Epidermal melanocyte (primary cell): ENCODE measurements around the gene CHD9.

ENCODE experiments used
- DNase-seq: peaks from one replicate; pipeline ENCODE4 v3.0.0; 2011; ENCODE audit warnings: low spot score; ENCODE audit not compliant: insufficient read length

The CHD9 gene

DNA sequence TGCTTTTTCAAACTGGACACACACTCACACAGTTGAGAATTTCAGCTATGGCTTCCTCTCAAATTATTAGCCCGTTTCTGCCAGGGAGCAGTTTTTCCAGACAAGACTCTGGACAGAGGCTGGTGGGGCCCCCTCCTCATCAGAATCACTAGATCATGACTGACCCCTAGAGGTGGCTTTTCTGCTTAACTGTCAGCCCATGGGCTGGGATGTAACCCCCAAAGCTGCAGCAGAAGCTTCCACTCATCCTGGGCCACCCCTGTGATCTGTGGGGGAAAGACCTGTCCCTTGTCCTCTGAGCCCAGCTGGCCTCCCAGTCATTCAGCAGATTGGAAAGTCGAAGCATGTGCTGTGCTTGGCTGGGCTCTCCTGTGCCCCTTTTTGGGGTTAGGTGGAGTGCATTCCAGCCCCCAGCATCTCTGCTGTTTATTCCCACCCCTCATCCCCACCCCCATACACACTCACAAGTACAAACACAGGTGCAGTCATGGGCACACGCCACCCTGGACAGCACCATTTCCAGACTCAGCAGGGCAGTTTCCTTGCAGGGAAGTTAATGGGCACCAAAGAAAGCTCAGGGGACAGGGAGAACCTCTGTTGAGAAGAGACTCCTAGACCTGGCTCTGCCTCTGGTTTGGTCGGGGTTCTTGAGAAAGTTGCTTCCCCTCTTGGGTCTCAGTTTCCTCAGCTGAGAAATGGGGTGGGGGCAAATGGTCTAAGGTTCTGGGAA, 301.9 kb downstream of the CHD9 start:
- no peak for DNase-seq

GRCh38 chr16:53357208-53357586, 302.4 kb downstream of the CHD9 start:
- DNase-seq = no peak

DNA sequence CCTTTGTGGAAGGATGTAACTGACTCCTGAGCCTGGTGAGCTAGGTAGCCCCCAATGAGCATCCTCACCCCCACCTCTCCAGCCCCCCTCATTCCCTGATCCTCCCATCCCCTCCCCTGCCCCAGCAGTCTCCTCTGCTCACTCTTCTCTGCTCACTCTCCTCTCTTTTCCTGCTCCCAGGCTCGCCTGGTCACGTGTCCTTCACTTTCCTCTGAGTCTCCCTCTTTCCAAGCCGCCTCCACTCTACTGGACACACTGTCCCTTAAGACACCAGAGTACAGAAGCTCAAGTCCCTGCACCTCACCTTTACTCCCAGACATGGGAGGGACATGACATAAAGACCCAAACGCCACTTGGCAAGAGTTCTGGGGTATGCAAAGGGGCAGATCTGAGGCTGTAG, 303.2 kb downstream of the CHD9 start:
- no peak for DNase-seq

GRCh38 chr16:53358884-53359283, 304.1 kb downstream of the CHD9 start:
- DNase-seq = no peak

- DNase-seq = no peak
Measured at GRCh38 chr16:53369921-53370320, 315.1 kb downstream of the CHD9 start.

GRCh38 chr16:53370827-53371226, 316.0 kb downstream of the CHD9 start:
- no peak for DNase-seq

GRCh38 chr16:53372992-53373871, 318.4 kb downstream of the CHD9 start:
- no peak for DNase-seq

DNA sequence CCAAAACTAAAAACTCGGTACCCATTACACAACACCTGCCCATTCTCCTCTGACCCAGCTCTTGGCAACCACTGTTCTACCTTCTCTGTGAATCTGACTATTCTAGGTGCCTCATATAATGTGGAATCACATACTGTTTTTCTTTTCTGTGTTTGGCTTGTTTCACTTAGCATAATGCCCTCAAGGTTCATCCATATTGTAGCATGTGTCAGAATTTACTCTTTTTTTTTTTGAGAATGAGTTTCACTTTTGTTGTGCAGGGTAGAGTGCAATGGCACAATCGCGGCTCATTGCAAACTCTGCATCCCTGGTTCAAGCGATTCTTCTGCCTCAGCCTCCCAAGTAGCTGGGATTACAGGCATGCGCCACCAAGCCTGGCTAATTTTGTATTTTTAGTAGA, 320.0 kb downstream of the CHD9 start:
- DNase-seq = no peak

- no peak for DNase-seq
Measured at GRCh38 chr16:53378138-53378537, 323.3 kb downstream of the CHD9 start.
